ENCODE results near the gene HAPLN2.

Gene HAPLN2

GRCh38 chr1:156645056-156645455 lies 25.8 kb downstream of the HAPLN2 start:
- H3K4me1 Mint-ChIP-seq: peaks cover 26% of the 10 kb centered on the region
- H3K27me3 Mint-ChIP-seq: peaks cover 60% of the 10 kb centered on the region
- no peaks in the 10 kb centered on the region for H3K36me3 Mint-ChIP-seq
- no peak overlapping the region for H3K4me3 Mint-ChIP-seq
- peak overlapping the region; percentile 68 for H3K27ac Mint-ChIP-seq
- no peaks in the 10 kb centered on the region for H3K9me3 Mint-ChIP-seq

- Mint-ChIP-seq H3K36me3 (no peaks in the 10 kb centered on the region), H3K4me1 (peaks cover 25% of the 10 kb centered on the region), H3K4me3 (no peak overlapping the region), H3K27me3 (peaks cover 60% of the 10 kb centered on the region), H3K27ac (no peak overlapping the region), H3K9me3 (no peaks in the 10 kb centered on the region)
Measured at GRCh38 chr1:156645666-156646065, 26.5 kb downstream of the HAPLN2 start.

- no peaks in the 10 kb centered on the region for H3K9me3 Mint-ChIP-seq
- no peak overlapping the region for H3K4me3 Mint-ChIP-seq
- H3K27ac Mint-ChIP-seq: no peak overlapping the region
- H3K4me1 Mint-ChIP-seq: peaks cover 14% of the 10 kb centered on the region
- no peaks in the 10 kb centered on the region for H3K36me3 Mint-ChIP-seq
- peaks cover 53% of the 10 kb centered on the region for H3K27me3 Mint-ChIP-seq
Measured at GRCh38 chr1:156646738-156647211, 27.6 kb downstream of the HAPLN2 start.

GRCh38 chr1:156647351-156647750 lies 28.1 kb downstream of the HAPLN2 start:
- Mint-ChIP-seq H3K27ac (no peak overlapping the region), H3K9me3 (no peaks in the 10 kb centered on the region), H3K4me3 (no peak overlapping the region), H3K36me3 (no peaks in the 10 kb centered on the region), H3K4me1 (peaks cover 13% of the 10 kb centered on the region), H3K27me3 (peaks cover 56% of the 10 kb centered on the region)

- Mint-ChIP-seq H3K4me1 (peaks cover 4% of the 10 kb centered on the region), H3K9me3 (no peaks in the 10 kb centered on the region), H3K27ac (no peak overlapping the region), H3K4me3 (no peak overlapping the region), H3K36me3 (no peaks in the 10 kb centered on the region), H3K27me3 (peaks cover 56% of the 10 kb centered on the region)
Measured at GRCh38 chr1:156648496-156648895, 29.3 kb downstream of the HAPLN2 start.

- H3K36me3 Mint-ChIP-seq: no peaks in the 10 kb centered on the region
Measured at GRCh38 chr1:156648951-156649350, 29.7 kb downstream of the HAPLN2 start.

GRCh38 chr1:156652131-156652991 lies 33.1 kb downstream of the HAPLN2 start:
- Mint-ChIP-seq H3K9me3 (no peaks in the 10 kb centered on the region), H3K27me3 (peaks cover 64% of the 10 kb centered on the region), H3K36me3 (no peaks in the 10 kb centered on the region), H3K27ac (no peak overlapping the region), H3K4me3 (no peak overlapping the region), H3K4me1 (peaks cover 17% of the 10 kb centered on the region)

More at GRCh38 chr1:156648951-156649350, 29.7 kb downstream of the HAPLN2 start:
- H3K9me3 Mint-ChIP-seq: no peaks in the 10 kb centered on the region
- H3K4me3 Mint-ChIP-seq: no peak overlapping the region
- H3K4me1 Mint-ChIP-seq: no peaks in the 10 kb centered on the region
- peaks cover 57% of the 10 kb centered on the region for H3K27me3 Mint-ChIP-seq
- H3K27ac Mint-ChIP-seq: no peak overlapping the region

GRCh38 chr1:156652992-156653355 lies 33.8 kb downstream of the HAPLN2 start:
- H3K4me1 Mint-ChIP-seq: peaks cover 21% of the 10 kb centered on the region
- no peak overlapping the region for H3K4me3 Mint-ChIP-seq
- no peak overlapping the region for H3K27ac Mint-ChIP-seq
- no peaks in the 10 kb centered on the region for H3K36me3 Mint-ChIP-seq
- no peaks in the 10 kb centered on the region for H3K9me3 Mint-ChIP-seq
- peaks cover 60% of the 10 kb centered on the region for H3K27me3 Mint-ChIP-seq

- Mint-ChIP-seq H3K9me3 (no peaks in the 10 kb centered on the region), H3K27me3 (peaks cover 49% of the 10 kb centered on the region), H3K4me3 (no peak overlapping the region), H3K4me1 (peaks cover 26% of the 10 kb centered on the region), H3K27ac (no peak overlapping the region), H3K36me3 (no peaks in the 10 kb centered on the region)
Measured at GRCh38 chr1:156654700-156655099, 35.5 kb downstream of the HAPLN2 start.

GRCh38 chr1:156655151-156655903 lies 36.1 kb downstream of the HAPLN2 start:
- Mint-ChIP-seq H3K27ac (no peak overlapping the region), H3K4me1 (peaks cover 32% of the 10 kb centered on the region), H3K36me3 (no peaks in the 10 kb centered on the region), H3K4me3 (peak overlapping the region; percentile 62), H3K27me3 (peaks cover 45% of the 10 kb centered on the region), H3K9me3 (no peaks in the 10 kb centered on the region)

GRCh38 chr1:156655904-156656516 lies 36.8 kb downstream of the HAPLN2 start:
- Mint-ChIP-seq H3K9me3 (no peaks in the 10 kb centered on the region), H3K4me3 (peak overlapping the region; percentile 33), H3K27ac (no peak overlapping the region), H3K36me3 (no peaks in the 10 kb centered on the region), H3K4me1 (peaks cover 39% of the 10 kb centered on the region), H3K27me3 (peaks cover 44% of the 10 kb centered on the region)

GRCh38 chr1:156656806-156657740 lies 37.9 kb downstream of the HAPLN2 start:
- Mint-ChIP-seq H3K4me1 (peaks cover 48% of the 10 kb centered on the region), H3K36me3 (no peaks in the 10 kb centered on the region), H3K27ac (no peak overlapping the region), H3K9me3 (no peaks in the 10 kb centered on the region), H3K27me3 (peaks cover 39% of the 10 kb centered on the region), H3K4me3 (peak overlapping the region; percentile 87)

- peaks cover 37% of the 10 kb centered on the region for H3K27me3 Mint-ChIP-seq
Measured at GRCh38 chr1:156657741-156658319, 38.6 kb downstream of the HAPLN2 start.

GRCh38 chr1:156658496-156658895 lies 39.3 kb downstream of the HAPLN2 start:
- H3K27ac Mint-ChIP-seq: peak overlapping the region; percentile 46
- H3K9me3 Mint-ChIP-seq: no peaks in the 10 kb centered on the region
- peaks cover 51% of the 10 kb centered on the region for H3K4me1 Mint-ChIP-seq
- peaks cover 30% of the 10 kb centered on the region for H3K27me3 Mint-ChIP-seq
- H3K4me3 Mint-ChIP-seq: no peak overlapping the region
- H3K36me3 Mint-ChIP-seq: no peaks in the 10 kb centered on the region

More at GRCh38 chr1:156657741-156658319, 38.6 kb downstream of the HAPLN2 start:
- no peaks in the 10 kb centered on the region for H3K9me3 Mint-ChIP-seq
- peak overlapping the region; percentile 87 for H3K4me3 Mint-ChIP-seq
- no peaks in the 10 kb centered on the region for H3K36me3 Mint-ChIP-seq
- no peak overlapping the region for H3K27ac Mint-ChIP-seq
- H3K4me1 Mint-ChIP-seq: peaks cover 51% of the 10 kb centered on the region

Data from activated naive CD4-positive, alpha-beta T cell treated with anti-CD3 and anti-CD28 coated beads, Interleukin-2, amount 50 U/mL, for 24 hours (primary cell).